BLaER1 (cell line): ENCODE data around the gene RANBP10.

Experiments used
- H3K27ac ChIP-seq: shearing (Covaris generic); formaldehyde crosslinking; 2 replicates; pipeline ENCODE4 v1.8.1; 2022
- H3K27me3 ChIP-seq: shearing (Covaris generic); formaldehyde crosslinking; 2 replicates; pipeline ENCODE4 v1.8.1; 2022
- H3K36me3 ChIP-seq: shearing (Covaris generic); formaldehyde crosslinking; 2 replicates; pipeline ENCODE4 v1.8.1; 2022
- H3K4me1 ChIP-seq: shearing (Covaris generic); formaldehyde crosslinking; 2 replicates; pipeline ENCODE4 v1.8.1; 2022
- H3K4me2 ChIP-seq: shearing (Covaris generic); formaldehyde crosslinking; 2 replicates; pipeline ENCODE4 v1.8.1; 2022
- H3K4me3 ChIP-seq: shearing (Covaris generic); formaldehyde crosslinking; 2 replicates; pipeline ENCODE4 v1.8.1; 2022
- H3K9ac ChIP-seq: shearing (Covaris generic); formaldehyde crosslinking; 2 replicates; pipeline ENCODE4 v1.8.1; 2022
- H3K9me3 ChIP-seq: shearing (Covaris generic); formaldehyde crosslinking; 2 replicates; pipeline ENCODE4 v1.8.1; 2022
- H4K20me1 ChIP-seq: shearing (Covaris generic); formaldehyde crosslinking; 2 replicates; pipeline ENCODE4 v1.8.1; 2022
- Cebpa-rat ChIP-seq: shearing (Covaris generic); IDR thresholded peaks from 2 replicates; pipeline ENCODE4 v1.8.1; 2022

The RANBP10 gene

DNA sequence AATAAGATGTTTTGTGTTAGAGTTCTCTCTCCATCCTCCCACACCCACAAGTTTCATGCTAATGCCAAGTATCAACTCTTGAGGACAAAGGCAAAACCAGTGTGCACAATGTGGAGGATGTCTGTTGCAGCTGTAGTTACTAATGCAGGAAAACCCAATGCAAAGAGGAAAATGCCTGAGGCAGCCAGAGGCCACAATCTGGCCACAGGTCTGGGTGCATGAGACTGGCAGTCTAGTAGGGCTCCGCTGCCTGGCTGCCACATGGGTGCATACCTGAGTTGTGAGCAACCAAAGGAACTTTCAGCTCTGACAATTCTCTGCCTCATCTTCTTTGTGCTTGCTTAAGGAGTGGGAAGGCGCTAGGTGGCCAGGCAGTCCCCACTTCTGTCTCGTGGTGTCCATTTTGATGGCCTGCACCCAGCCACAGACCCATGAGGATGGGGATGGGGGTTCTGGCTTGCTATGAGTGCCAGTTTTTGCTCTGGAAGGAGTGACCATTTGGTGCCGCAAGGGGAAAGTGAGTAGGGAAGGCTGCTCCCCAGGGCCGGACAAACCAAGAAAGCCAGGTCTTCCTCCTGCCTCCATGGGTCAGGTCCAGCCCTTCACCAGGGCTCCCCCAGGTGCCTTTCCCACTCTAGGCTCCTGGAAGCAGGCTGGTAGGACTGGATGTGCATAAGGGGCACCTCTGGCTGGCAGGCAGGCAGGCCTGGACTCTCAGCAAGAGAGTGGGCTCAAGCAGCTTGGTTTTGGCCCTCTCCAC, 83.0 kb downstream of the RANBP10 start:
- Histone ChIP-seq H3K27ac (peak overlapping the region; percentile 8; the same call in 1 of the 2 replicates), H3K9ac (no peak overlapping the region), H4K20me1 (0 out of 2 replicates have a peak, but pooled peaks cover 2% of the 10 kb centered on the region), H3K27me3 (no peaks in the 10 kb centered on the region), H3K36me3 (peaks cover 59% of the 10 kb centered on the region), H3K4me2 (peak overlapping the region; percentile 8), H3K9me3 (no peaks in the 10 kb centered on the region), H3K4me1 (peaks cover 44% of the 10 kb centered on the region), H3K4me3 (no peak overlapping the region)
- TF ChIP-seq Cebpa-rat, result no peak

DNA sequence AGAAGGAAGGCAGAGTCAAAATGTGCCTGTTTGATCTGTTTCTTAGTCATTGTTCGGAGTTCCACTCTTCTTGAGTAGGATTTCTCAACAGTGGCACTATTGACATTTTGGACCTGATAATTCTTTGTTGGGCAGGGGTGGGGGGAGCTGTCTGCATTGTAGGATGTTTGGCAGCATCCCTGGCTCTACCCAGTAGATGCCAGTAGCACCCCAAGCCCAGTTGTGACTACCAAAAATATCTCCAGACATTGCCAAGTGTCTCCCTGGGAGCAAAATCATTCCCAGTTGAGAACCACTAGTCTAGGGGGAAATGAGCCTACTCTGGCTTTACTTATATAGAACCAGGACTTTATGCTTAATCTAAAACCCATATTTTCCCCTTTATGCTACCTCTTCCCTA, 86.1 kb downstream of the RANBP10 start:
- peak overlapping the region; percentile 91; the same call in 1 of the 2 replicates for H3K9ac ChIP-seq
- H3K9me3 ChIP-seq, result no peaks in the 10 kb centered on the region
- peaks cover 49% of the 10 kb centered on the region for H3K4me1 ChIP-seq
- no peaks in the 10 kb centered on the region for H3K27me3 ChIP-seq
- peak overlapping the region; percentile 92 for H3K27ac ChIP-seq
- H3K4me2 ChIP-seq, result peak overlapping the region; percentile 97
- H3K36me3 ChIP-seq, result peaks cover 36% of the 10 kb centered on the region
- TF ChIP-seq Cebpa-rat, result no peak
- peaks cover 25% of the 10 kb centered on the region for H4K20me1 ChIP-seq
- no peak overlapping the region; the same call in 1 of the 2 replicates for H3K4me3 ChIP-seq

DNA sequence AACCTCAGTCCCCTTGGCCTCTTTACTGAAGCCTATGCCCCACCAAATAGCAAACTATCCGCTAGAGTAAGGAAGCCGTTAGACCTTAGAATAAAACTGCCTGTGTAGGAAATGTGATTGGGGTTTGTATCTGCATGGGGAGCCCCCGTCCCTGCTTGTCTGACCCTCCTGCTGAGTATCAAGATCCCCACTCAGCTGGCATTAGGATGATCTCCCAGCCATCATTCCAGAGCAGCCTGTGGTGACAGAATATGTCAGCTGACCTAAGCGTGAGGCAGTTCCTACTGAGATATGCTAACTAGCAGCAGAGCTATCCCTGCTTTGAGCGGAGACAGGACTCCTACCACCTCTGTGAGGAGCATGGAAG, 86.6 kb downstream of the RANBP10 start:
- Histone ChIP-seq H3K9ac (peak overlapping the region; percentile 91), H3K36me3 (peaks cover 31% of the 10 kb centered on the region), H4K20me1 (peaks cover 30% of the 10 kb centered on the region), H3K9me3 (no peaks in the 10 kb centered on the region), H3K4me3 (peak overlapping the region; percentile 94), H3K4me1 (peaks cover 54% of the 10 kb centered on the region), H3K27ac (peak overlapping the region; percentile 92), H3K4me2 (peak overlapping the region; percentile 97), H3K27me3 (no peaks in the 10 kb centered on the region)
- no peak for TF ChIP-seq Cebpa-rat

DNA sequence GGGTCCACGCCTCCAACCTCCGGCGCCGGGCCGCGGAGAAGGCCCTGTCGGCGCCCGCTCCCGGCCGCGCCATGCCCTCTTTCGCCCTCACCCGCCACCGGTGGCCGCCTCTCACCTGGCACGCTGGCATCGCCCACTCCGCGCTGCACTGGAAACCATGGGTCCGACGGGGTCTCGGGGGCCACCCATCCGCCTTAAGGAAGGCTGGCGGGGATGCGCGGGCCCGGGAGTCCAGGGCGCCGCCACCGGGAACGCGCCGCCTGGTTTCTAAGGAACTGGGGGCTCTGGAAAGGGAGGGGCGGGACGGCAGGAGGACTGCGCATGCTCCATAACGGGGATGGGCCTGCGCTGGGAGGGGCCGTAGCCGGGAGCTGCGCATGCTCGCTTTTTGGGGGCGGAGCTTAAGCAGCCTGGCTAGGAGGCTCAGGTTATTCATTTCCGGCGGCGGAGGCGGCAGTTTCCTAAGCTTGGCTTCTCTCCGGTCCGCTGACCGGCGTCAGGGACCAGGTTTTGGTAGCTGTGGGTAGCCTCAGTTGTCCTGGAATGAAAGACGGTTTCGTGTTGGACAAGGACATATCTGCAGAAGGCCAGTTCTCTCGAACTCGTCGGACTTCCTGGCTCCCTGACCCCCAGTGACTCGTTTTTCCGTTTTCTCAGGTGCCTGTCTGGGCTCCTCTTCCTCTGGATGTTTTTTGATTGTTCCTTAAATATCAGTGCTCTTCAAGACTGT, 87.1 kb downstream of the RANBP10 start, which contains the start of gene GFOD2:
Gene GFOD2, minus strand, starts transcription at position 269 of the 730 bp plus-strand sequence. CDS start 33,601 bp downstream, outside the sequence.
- Histone ChIP-seq H3K9ac (peak within 1 kb of the TSS; percentile 91), H3K4me1 (peaks cover 59% of the 10 kb centered on the region), H4K20me1 (peaks cover 35% of the 10 kb centered on the region), H3K9me3 (no peaks in the 10 kb centered on the region), H3K27me3 (no peaks in the 10 kb centered on the region), H3K27ac (peak within 1 kb of the TSS; percentile 92), H3K36me3 (peaks cover 26% of the 10 kb centered on the region), H3K4me3 (peak within 1 kb of the TSS; percentile 94), H3K4me2 (peak within 1 kb of the TSS; percentile 97)
- TF ChIP-seq Cebpa-rat, result no peak

DNA sequence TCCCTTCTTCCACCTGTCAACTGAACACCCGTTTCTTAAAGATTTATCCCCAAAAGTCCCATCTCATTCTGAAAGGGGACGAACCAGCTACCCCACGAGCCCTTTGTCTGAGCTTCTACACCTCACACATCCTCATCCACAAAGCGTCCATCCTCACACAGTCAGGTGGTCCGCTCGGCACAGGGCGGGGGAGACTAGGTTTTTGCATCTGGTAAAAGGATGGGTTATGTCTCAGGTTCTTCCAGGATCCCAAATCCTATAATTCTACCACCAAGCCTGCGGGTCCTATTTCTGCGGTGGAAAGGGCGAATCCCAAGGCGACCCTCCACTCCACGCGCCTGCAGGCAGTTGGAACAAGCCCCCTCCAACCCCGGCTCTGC, 87.7 kb downstream of the RANBP10 start:
- Histone ChIP-seq H3K4me2 (peak overlapping the region; percentile 97), H3K4me3 (peak overlapping the region; percentile 94), H3K4me1 (peaks cover 58% of the 10 kb centered on the region), H3K27me3 (no peaks in the 10 kb centered on the region), H3K9me3 (no peaks in the 10 kb centered on the region), H4K20me1 (peaks cover 41% of the 10 kb centered on the region), H3K27ac (peak overlapping the region; percentile 92), H3K9ac (peak overlapping the region; percentile 91), H3K36me3 (peaks cover 26% of the 10 kb centered on the region)
- TF ChIP-seq Cebpa-rat, result no peak

DNA sequence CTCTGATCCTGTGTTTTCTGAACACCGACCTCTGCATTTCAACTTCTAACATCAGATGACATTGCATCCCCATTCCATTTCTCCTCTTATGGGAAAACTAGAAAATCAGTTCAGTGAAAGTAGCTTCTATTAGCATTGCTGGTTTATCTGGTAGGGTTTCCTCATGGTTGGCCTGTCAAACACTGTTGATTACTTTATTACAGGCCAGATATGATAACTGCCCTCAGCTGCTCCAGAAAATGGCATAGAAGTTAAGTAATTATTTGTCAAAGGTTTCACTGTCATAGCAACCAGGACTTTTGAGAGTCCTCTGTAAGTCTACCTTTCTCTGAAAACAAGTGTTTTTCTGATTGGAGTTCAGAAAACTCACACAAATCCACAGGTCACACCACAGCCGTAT, 90.3 kb downstream of the RANBP10 start:
- Histone ChIP-seq H3K27ac (no peak overlapping the region), H3K4me3 (no peak overlapping the region), H3K4me2 (no peak overlapping the region), H3K27me3 (no peaks in the 10 kb centered on the region), H3K36me3 (peaks cover 29% of the 10 kb centered on the region; the same call in 1 of the 2 replicates), H4K20me1 (peaks cover 55% of the 10 kb centered on the region), H3K9ac (no peak overlapping the region), H3K4me1 (peaks cover 46% of the 10 kb centered on the region), H3K9me3 (no peaks in the 10 kb centered on the region)
- no peak for TF ChIP-seq Cebpa-rat

DNA sequence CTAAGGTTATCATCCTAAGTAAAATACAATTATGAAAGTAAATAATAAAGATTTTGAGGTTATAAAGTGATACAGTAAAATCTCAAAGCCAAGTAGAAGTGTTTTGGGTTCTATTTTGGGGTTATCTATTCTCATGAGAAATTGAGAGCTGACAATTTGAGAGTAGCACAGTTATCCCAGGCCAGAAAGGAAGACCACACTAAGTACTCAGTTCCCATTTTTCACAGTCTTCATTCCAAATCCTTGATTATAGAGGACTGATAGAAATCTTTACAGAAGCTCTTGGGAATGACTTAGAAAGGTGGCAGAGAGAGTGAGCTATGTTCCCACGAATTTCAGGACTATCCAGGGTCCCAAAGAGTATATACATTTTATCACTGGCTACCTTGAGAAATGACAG, 91.8 kb downstream of the RANBP10 start:
- no peak overlapping the region for H3K4me3 ChIP-seq
- 0 out of 2 replicates have a peak overlapping the region, but pooled peaks have one; percentile 15 for H3K9ac ChIP-seq

DNA sequence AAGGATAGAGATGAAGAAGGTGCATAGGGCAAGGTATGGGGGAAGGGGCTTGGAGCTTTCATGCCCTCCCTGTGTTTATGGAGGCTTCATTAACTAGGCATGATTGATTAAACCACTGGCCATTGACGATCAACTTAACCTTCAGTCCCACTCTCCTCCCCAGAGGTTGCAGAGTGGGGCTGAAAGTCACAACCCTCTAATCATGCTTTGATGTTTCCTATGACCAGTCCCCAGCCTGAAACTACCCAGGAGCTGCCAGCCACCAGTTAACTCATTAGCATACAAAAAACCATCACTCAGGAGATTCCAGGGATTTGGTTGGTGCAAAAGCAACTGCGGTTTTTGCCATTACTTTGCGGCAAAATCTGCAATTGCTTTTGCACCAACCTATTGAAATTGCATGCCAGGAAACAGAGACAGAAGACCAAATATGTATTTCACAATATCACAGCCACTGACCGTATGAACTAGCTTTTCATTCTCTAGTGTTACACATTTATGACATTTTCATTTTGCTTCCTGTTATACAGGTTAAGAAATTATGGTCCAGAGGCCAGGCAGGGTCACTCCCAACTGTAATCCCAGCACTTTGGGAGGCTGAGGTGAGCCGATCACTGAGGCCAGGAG, 92.6 kb downstream of the RANBP10 start:
- H3K4me3 ChIP-seq, result no peak overlapping the region
- H3K9ac ChIP-seq, result 0 out of 2 replicates have a peak overlapping the region, but pooled peaks have one; percentile 15
- no peaks in the 10 kb centered on the region for H3K9me3 ChIP-seq
- no peak overlapping the region; the same call in 1 of the 2 replicates for H3K4me2 ChIP-seq
- TF ChIP-seq Cebpa-rat, result peak; percentile 5; the same call in 1 of the 2 replicates
- H4K20me1 ChIP-seq, result peaks cover 78% of the 10 kb centered on the region
- H3K4me1 ChIP-seq, result peaks cover 36% of the 10 kb centered on the region
- no peaks in the 10 kb centered on the region for H3K27me3 ChIP-seq
- peaks cover 48% of the 10 kb centered on the region for H3K36me3 ChIP-seq
- no peak overlapping the region for H3K27ac ChIP-seq

More for the DNA sequence above, 91.8 kb downstream of the RANBP10 start:
- Histone ChIP-seq H3K9me3 (no peaks in the 10 kb centered on the region), H3K4me2 (peak overlapping the region; percentile 36), H3K27me3 (no peaks in the 10 kb centered on the region), H3K36me3 (peaks cover 42% of the 10 kb centered on the region), H3K27ac (no peak overlapping the region), H4K20me1 (peaks cover 70% of the 10 kb centered on the region), H3K4me1 (peaks cover 36% of the 10 kb centered on the region)
- TF ChIP-seq Cebpa-rat, result no peak

DNA sequence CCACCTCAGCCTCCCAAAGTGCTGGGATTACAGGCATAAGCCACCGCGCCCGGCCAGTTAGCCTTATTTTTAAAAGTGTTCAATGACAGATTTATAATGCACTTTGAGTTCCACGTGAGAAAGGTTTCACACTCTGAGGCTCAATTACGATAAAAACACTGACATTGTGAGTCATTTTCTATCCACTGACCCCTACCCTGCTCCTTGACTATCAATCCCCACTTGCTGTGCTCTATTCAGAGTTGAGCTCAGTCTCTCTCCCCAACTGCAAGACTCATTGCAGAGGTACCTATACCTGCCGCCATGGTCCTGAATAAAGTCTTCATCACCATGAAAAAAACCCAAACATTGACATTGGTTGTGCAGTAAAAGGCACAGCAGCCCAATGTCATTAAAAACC, 95.8 kb downstream of the RANBP10 start:
- Histone ChIP-seq H3K4me1 (peaks cover 15% of the 10 kb centered on the region), H3K36me3 (peaks cover 54% of the 10 kb centered on the region), H3K9ac (no peak overlapping the region), H3K4me2 (no peak overlapping the region), H3K27ac (no peak overlapping the region), H4K20me1 (peaks cover 63% of the 10 kb centered on the region), H3K9me3 (peaks cover 5% of the 10 kb centered on the region; the same call in 1 of the 2 replicates), H3K4me3 (no peak overlapping the region), H3K27me3 (no peaks in the 10 kb centered on the region)
- no peak for TF ChIP-seq Cebpa-rat
